Measurements from ENCODE around the gene KIF23. TPM values are rescaled to one million over a fixed set of nuclear protein-coding genes. Genes with fewer than 3 reads are reported as not detected.

The KIF23 gene
- polyA plus RNA-seq, 1 of the 3 experiments (the other 2 are of a cell fraction), result 25.8 TPM

GRCh38 chr15:69394556-69395282 lies 19.4 kb upstream of the KIF23 start:
- ChIA-PET POLR2A (no interaction called here), CTCF (interaction anchor here (0.5 to 7.0 kb wide), 61 partner anchors 9 to 721 kb away, joined by 3 to 96 read pairs (median 4); partner anchors contain the start of gene GLCE)
- Histone ChIP-seq H3K4me3 (ENCODE audit: low read depth in 2 of 2, low read length in 1 of 2) (peak overlapping the region in 1 of 2 experiments; percentile 14; a peak in 1 of 4 replicates), H3K79me2 (ENCODE audit: insufficient read depth) (peaks cover 4% of the 10 kb centered on the region; the same call in 1 of the 2 replicates), H3K27me3 (ENCODE audit: insufficient read depth) (no peaks in the 10 kb centered on the region), H3K9me2 (no peaks in the 10 kb centered on the region), H3K4me2 (no peak overlapping the region), H3K9me3 (no peaks in the 10 kb centered on the region), H3F3A (replicated peaks; ENCODE audit: insufficient read depth) (peaks cover 6% of the 10 kb centered on the region), H3K36me3 (replicated peaks in 1 of 2; ENCODE audit: control insufficient read depth in 1 of 2, insufficient read depth in 2 of 2, low read length in 1 of 2) (no peaks in the 10 kb centered on the region), H4K20me1 (ENCODE audit: insufficient read depth) (no peaks in the 10 kb centered on the region), H3K9ac (no peak overlapping the region), H3K4me1 (ENCODE audit: control insufficient read depth in 1 of 2, insufficient read depth in 2 of 2, low read depth in 1 of 2, low read length in 1 of 2) (peaks cover 5 to 8% of the 10 kb centered on the region in 2 experiments; a peak in 2 of 4 replicates), H3K27ac (ENCODE audit: low read depth in 2 of 2, low read length in 1 of 2) (no peak overlapping the region), H2AFZ (ENCODE audit: low read depth) (peak overlapping the region; percentile 53; the same call in 1 of the 2 replicates)
- TF ChIP-seq ELF1 (IDR thresholded peaks at IDR 0.05), result no peak
- peak; percentile 91 for TF ChIP-seq MAX (IDR thresholded peaks at IDR 0.05; ENCODE audit: low read depth)
- peak; percentile 86 for TF ChIP-seq RAD21 (IDR thresholded peaks at IDR 0.05; ENCODE audit: low read length)
- no peak for TF ChIP-seq FOXM1 (IDR thresholded peaks at IDR 0.05; ENCODE audit: low read depth)
- peak; percentile 92 for TF ChIP-seq MXI1 (IDR thresholded peaks at IDR 0.05; ENCODE audit: low read depth, low read length)
- peak; percentile 61; the same call in 1 of the 2 replicates for TF ChIP-seq USF1 (IDR thresholded peaks at IDR 0.05; ENCODE audit: borderline replicate concordance, low read depth)
- TF ChIP-seq SMC3 (IDR thresholded peaks at IDR 0.05; ENCODE audit: low read depth, low read length), result peak; percentile 91
- peak; percentile 91 for TF ChIP-seq CTCF (IDR thresholded peaks at IDR 0.05)
- DNase-seq, result peak; percentile 93
- 19% methylated on average over 24 of the region's 36 CpGs for WGBS (ENCODE audit: low lambda C conversion rate)

GRCh38 chr15:69395460-69395859 lies 18.7 kb upstream of the KIF23 start:
- no peaks in the 10 kb centered on the region for H3K36me3 ChIP-seq (replicated peaks in 1 of 2; ENCODE audit: control insufficient read depth in 1 of 2, insufficient read depth in 2 of 2, low read length in 1 of 2)
- ChIA-PET POLR2A (no interaction called here), CTCF (interaction anchor here (0.8 to 7.0 kb wide), 16 partner anchors 10 to 337 kb away, joined by 3 to 96 read pairs (median 8); partner anchors contain the start of gene GLCE)
- H2AFZ ChIP-seq (ENCODE audit: low read depth), result no peak overlapping the region
- DNase-seq, result no peak
- H3K27ac ChIP-seq (ENCODE audit: low read depth in 2 of 2, low read length in 1 of 2), result no peak overlapping the region
- H3K4me2 ChIP-seq, result no peak overlapping the region
- no peaks in the 10 kb centered on the region for H3K27me3 ChIP-seq (ENCODE audit: insufficient read depth)
- H4K20me1 ChIP-seq (ENCODE audit: insufficient read depth), result no peaks in the 10 kb centered on the region
- peaks cover 6% of the 10 kb centered on the region for H3F3A ChIP-seq (replicated peaks; ENCODE audit: insufficient read depth)
- H3K9me2 ChIP-seq, result no peaks in the 10 kb centered on the region
- peaks cover 5 to 8% of the 10 kb centered on the region in 2 experiments; a peak in 2 of 4 replicates for H3K4me1 ChIP-seq (ENCODE audit: control insufficient read depth in 1 of 2, insufficient read depth in 2 of 2, low read depth in 1 of 2, low read length in 1 of 2)
- H3K9ac ChIP-seq, result no peak overlapping the region
- no peak overlapping the region for H3K4me3 ChIP-seq (ENCODE audit: low read depth in 2 of 2, low read length in 1 of 2)
- peaks cover 4% of the 10 kb centered on the region; the same call in 1 of the 2 replicates for H3K79me2 ChIP-seq (ENCODE audit: insufficient read depth)
- H3K9me3 ChIP-seq, result no peaks in the 10 kb centered on the region
- 93% methylated on average over 9 of the region's 10 CpGs for WGBS (ENCODE audit: low lambda C conversion rate)
- TF ChIP-seq SIN3A (IDR thresholded peaks at IDR 0.05; ENCODE audit: borderline replicate concordance, low read depth, low read length) (no peak), MEF2A (IDR thresholded peaks at IDR 0.05; ENCODE audit: borderline replicate concordance, low read depth) (no peak), TAF1 (IDR thresholded peaks at IDR 0.05; ENCODE audit: borderline replicate concordance, low read depth, low read length) (no peak), REST (IDR thresholded peaks at IDR 0.05; ENCODE audit: low read depth, low read length) (no peak), MAX (IDR thresholded peaks at IDR 0.05; ENCODE audit: low read depth) (no peak), RFX5 (IDR thresholded peaks at IDR 0.05; ENCODE audit: low read length) (no peak), GATA2 (CRISPR knock-in tag; IDR thresholded peaks at IDR 0.05) (no peak), USF1 (IDR thresholded peaks at IDR 0.05; ENCODE audit: borderline replicate concordance, low read depth) (no peak), EP300 (IDR thresholded peaks at IDR 0.05; ENCODE audit: borderline replicate concordance in 1 of 2, low read depth in 1 of 2, low read length in 1 of 2) (no peak), FOSL2 (IDR thresholded peaks at IDR 0.05; ENCODE audit: borderline replicate concordance, low read depth) (no peak)
